ENCODE results near the gene DMBT1. TPM values are rescaled to one million over a fixed set of nuclear protein-coding genes. Genes with fewer than 3 reads are reported as not detected.

Gene DMBT1
- total and polyA plus RNA-seq, 2 of the 4 experiments (the other 2 are of a cell fraction): under 0.01 TPM; not detected in 1

- Histone ChIP-seq H3K9me3 (ENCODE audit: control insufficient read depth, insufficient read depth, low read length) (no peaks in the 10 kb centered on the region), H2AFZ (replicated peaks; ENCODE audit: low read length, poor library complexity) (no peak overlapping the region), H3K4me3 (ENCODE audit: insufficient read depth, low read depth, low read length) (no peak overlapping the region), H3K9me1 (ENCODE audit: insufficient read depth, low read length) (no peaks in the 10 kb centered on the region), H3K79me1 (ENCODE audit: low read depth in 1 of 2, low read length in 2 of 2) (no peaks in the 10 kb centered on the region), H3K27ac (ENCODE audit: insufficient read depth, low read length) (no peak overlapping the region), H4K8ac (ENCODE audit: low read depth in 2 of 2, low read length in 2 of 2) (no peak overlapping the region), H3K36me3 (ENCODE audit: control insufficient read depth, insufficient read depth, low read length) (no peaks in the 10 kb centered on the region), H3K4ac (ENCODE audit: low read depth, low read length) (no peak overlapping the region), H2BK5ac (ENCODE audit: low read depth, low read length, poor library complexity, severe bottlenecking) (no peak overlapping the region), H2AK9ac (replicated peaks; ENCODE audit: low read depth, low read length, poor library complexity) (no peak overlapping the region), H3K4me1 (ENCODE audit: control insufficient read depth, insufficient read depth, low read length) (no peaks in the 10 kb centered on the region), H2BK120ac (ENCODE audit: low read depth, low read length) (no peak overlapping the region), H3K4me2 (ENCODE audit: low read depth, low read length) (no peak overlapping the region), H3K9ac (ENCODE audit: low read depth, low read length) (no peak overlapping the region), H3K18ac (ENCODE audit: low read depth, low read length) (no peak overlapping the region), H2BK20ac (ENCODE audit: low read depth, low read length) (no peak overlapping the region), H4K91ac (ENCODE audit: insufficient read depth, low read depth, low read length) (no peak overlapping the region), H3K23ac (ENCODE audit: low read depth, low read length) (no peak overlapping the region), H2AK5ac (ENCODE audit: low read depth, low read length) (no peak overlapping the region), H3K56ac (ENCODE audit: extremely low read depth, insufficient read depth, low read length) (no peak overlapping the region), H4K5ac (ENCODE audit: low read depth, low read length) (no peak overlapping the region), H2BK15ac (ENCODE audit: low read depth, low read length) (no peak overlapping the region), H3K27me3 (ENCODE audit: control insufficient read depth, insufficient read depth, low read length) (peaks cover 13% of the 10 kb centered on the region), H3K14ac (replicated peaks; ENCODE audit: low read depth, low read length) (no peak overlapping the region), H4K20me1 (ENCODE audit: insufficient read depth, low read length) (no peaks in the 10 kb centered on the region)
- no TSS peak for BruUV-seq (replicated peaks)
- ATAC-seq (ENCODE audit: low read depth) (no peak), DNase-seq (no peak)
- no peak for TF ChIP-seq MXI1 (IDR thresholded peaks at IDR 0.05; ENCODE audit: borderline replicate concordance, low read depth, low read length)
- no peak for TF ChIP-seq MAFK (IDR thresholded peaks at IDR 0.05; ENCODE audit: low read depth, low read length)
- no peak for TF ChIP-seq ELK1 (IDR thresholded peaks at IDR 0.05; ENCODE audit: borderline replicate concordance, low read depth, low read length)
- no peak for TF ChIP-seq MAZ (IDR thresholded peaks at IDR 0.05; ENCODE audit: borderline replicate concordance, low read depth, low read length)
- no peak for TF ChIP-seq RFX5 (IDR thresholded peaks at IDR 0.05; ENCODE audit: low read depth, low read length)
- no peak for TF ChIP-seq SMC3 (IDR thresholded peaks at IDR 0.05; ENCODE audit: low read depth, low read length)
- TF ChIP-seq NFE2L2 (IDR thresholded peaks at IDR 0.05; ENCODE audit: low read depth, low read length): no peak
- no peak for TF ChIP-seq USF2 (IDR thresholded peaks at IDR 0.05; ENCODE audit: low read depth, low read length)
- no peak for TF ChIP-seq FOS (IDR thresholded peaks at IDR 0.05; ENCODE audit: low read depth, low read length)
- TF ChIP-seq RAD21 (IDR thresholded peaks at IDR 0.05; ENCODE audit: low read length): no peak
- TF ChIP-seq CTCF (conservative IDR thresholded peaks at IDR 0.05; ENCODE audit: low read depth, low read length): no peak
- in situ Hi-C loops (cut with MboI; ENCODE audit: low sequenced_read_pairs): no loop called here
- dilution Hi-C loops (cut with HindIII; ENCODE audit: low sequenced_read_pairs, unreplicated experiment): no loop called here
- WGBS, 2 experiments (ENCODE audit: extremely low coverage in 2 of 2, insufficient read length in 1 of 2): no CpG with 5 or more reads among the region's 2 CpGs
- CTCF ChIA-PET: no interaction called here
- intact Hi-C loops (cut with micrococcal nuclease): no loop called here
- POLR2A ChIA-PET (ENCODE audit: unreplicated experiment): no interaction called here
These were observed 23.0 kb upstream of the DMBT1 start for GRCh38 chr10:122537545-122537944.

Data from IMR-90 (cell line).